Left ventricle myocardium inferior (tissue), 1 donor: Measurements from ENCODE around the gene GLT8D2. TPM values are rescaled to one million over a fixed set of nuclear protein-coding genes. Genes with fewer than 3 reads are reported as not detected.

Experiments
- DNase-seq: peaks from one replicate; pipeline ENCODE4 v3.0.0-alpha.2; 2020
- H3K27ac ChIP-seq: fragments of 200-600 bp; replicated peaks from 2 replicates; pipeline ENCODE4 v1.8.0; 2021
- H3K27me3 ChIP-seq: fragments of 200-600 bp; 2 replicates; pipeline ENCODE4 v1.8.0; 2021; ENCODE audit warnings: low read depth
- H3K36me3 ChIP-seq: fragments of 200-600 bp; 2 replicates; pipeline ENCODE4 v1.8.0; 2021
- H3K4me1 ChIP-seq: fragments of 200-600 bp; 2 replicates; pipeline ENCODE4 v1.8.0; 2021
- H3K4me3 ChIP-seq: fragments of 200-600 bp; 2 replicates; pipeline ENCODE4 v1.8.0; 2021; ENCODE audit warnings: mild to moderate bottlenecking, moderate library complexity
- H3K9me3 ChIP-seq: fragments of 200-600 bp; replicated peaks from 2 replicates; pipeline ENCODE4 v1.8.0; 2021
- intact Hi-C: fragments of 100-400 bp; cut with micrococcal nuclease; formaldehyde crosslinking; loops from one replicate; pipeline ENCODE4 v1.11.0; 2022
- total RNA-seq: library from RNA; stranded (reverse); fragmentation: NEBNext Ultra II Directional; extraction: Animal tissue kit (Norgen Biotek cat#: 25700); gene quantifications from one replicate; pipeline ENCODE4 v1.2.1, GENCODE V29; 2021
- TF ChIP-seq, protein P1 (sequence below): fragments of 200-600 bp; IDR thresholded peaks from 2 replicates; pipeline ENCODE4 v1.8.0; 2021; ENCODE audit warnings: antibody characterized with exemption, mild to moderate bottlenecking, borderline replicate concordance
- donor health status: DM: no; HTN: yes; CAD: no; lungs with severe emphysema.

The GLT8D2 gene
- total RNA-seq, 1 donor from 2014 or later: 11.7 TPM

DNA sequence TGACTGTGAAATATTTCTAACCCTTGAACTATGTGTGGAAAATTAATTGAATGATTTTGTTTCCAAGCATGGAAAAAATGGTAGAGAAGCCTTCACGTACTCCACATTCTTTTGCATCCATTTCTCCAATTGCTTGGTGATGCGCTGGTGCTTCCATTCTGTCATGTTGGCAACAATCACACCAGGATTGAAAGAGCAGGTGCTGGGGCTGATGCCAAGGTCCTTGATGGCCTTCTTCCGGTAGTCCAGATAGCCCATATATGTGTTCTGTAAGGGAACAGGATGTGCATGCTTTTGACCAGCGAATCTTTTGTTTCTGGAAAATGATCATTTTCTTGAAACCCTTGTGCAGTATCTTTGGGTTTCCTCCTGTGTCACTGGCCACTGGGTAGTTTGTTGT, 55.8 kb downstream of the GLT8D2 start:
- Histone ChIP-seq H3K4me1 (peaks cover 14% of the 10 kb centered on the region), H3K9me3 (no peaks in the 10 kb centered on the region), H3K27ac (no peak overlapping the region), H3K4me3 (no peak overlapping the region), H3K36me3 (peaks cover 12% of the 10 kb centered on the region), H3K27me3 (no peaks in the 10 kb centered on the region)
- TF ChIP-seq, protein P1, sequence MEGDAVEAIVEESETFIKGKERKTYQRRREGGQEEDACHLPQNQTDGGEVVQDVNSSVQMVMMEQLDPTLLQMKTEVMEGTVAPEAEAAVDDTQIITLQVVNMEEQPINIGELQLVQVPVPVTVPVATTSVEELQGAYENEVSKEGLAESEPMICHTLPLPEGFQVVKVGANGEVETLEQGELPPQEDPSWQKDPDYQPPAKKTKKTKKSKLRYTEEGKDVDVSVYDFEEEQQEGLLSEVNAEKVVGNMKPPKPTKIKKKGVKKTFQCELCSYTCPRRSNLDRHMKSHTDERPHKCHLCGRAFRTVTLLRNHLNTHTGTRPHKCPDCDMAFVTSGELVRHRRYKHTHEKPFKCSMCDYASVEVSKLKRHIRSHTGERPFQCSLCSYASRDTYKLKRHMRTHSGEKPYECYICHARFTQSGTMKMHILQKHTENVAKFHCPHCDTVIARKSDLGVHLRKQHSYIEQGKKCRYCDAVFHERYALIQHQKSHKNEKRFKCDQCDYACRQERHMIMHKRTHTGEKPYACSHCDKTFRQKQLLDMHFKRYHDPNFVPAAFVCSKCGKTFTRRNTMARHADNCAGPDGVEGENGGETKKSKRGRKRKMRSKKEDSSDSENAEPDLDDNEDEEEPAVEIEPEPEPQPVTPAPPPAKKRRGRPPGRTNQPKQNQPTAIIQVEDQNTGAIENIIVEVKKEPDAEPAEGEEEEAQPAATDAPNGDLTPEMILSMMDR: no peak
- intact Hi-C loops: no loop called here
- no peak for DNase-seq

DNA sequence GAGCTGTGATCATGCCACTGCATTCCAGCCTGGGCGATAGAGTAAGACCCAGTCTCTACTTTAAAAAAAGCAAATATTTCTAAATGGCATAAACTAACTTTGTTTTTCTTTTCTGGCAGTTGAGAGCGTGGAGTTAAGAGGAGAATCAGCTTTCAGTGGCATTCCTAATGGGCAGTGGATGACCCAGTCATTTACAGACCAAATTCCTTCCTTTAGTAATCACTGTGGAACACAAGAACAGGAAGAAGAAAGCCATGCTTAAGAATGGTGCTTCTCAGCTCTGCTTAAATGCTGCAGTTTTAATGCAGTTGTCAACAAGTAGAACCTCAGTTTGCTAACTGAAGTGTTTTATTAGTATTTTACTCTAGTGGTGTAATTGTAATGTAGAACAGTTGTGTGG, 63.2 kb downstream of the GLT8D2 start:
- Histone ChIP-seq H3K27ac (no peak overlapping the region), H3K9me3 (no peaks in the 10 kb centered on the region), H3K27me3 (no peaks in the 10 kb centered on the region), H3K36me3 (peaks cover 73% of the 10 kb centered on the region), H3K4me3 (no peak overlapping the region), H3K4me1 (no peaks in the 10 kb centered on the region)
- TF ChIP-seq, protein P1: no peak
- intact Hi-C loops: no loop called here
- DNase-seq: no peak

DNA sequence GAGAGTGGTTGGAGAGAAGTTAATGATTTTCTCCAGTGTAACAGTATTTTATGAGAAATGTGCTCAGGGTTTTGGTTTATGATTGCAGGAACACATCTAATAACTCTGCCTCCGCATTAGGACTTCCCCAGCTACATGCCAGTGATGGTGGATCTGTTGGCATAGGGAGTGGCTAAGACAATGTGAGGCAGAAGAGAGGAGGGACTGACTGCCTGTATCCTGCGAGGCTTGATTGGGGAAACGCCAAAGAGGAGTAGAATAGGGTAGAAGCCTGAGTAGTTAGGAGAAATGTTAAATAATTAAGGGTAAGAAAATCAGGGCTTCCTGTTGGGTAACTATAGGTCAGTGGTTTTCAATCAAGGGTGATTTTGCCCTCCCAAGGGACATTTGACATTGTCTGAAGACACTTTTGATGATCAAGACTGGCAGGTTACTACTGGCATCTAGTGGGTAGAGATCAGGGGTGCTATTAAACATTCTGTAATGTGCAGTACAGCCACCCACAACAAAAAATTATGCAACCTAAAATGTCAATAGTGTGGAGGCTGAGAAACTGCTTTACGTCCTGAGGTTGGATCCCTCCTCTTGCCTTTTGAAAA, 71.5 kb downstream of the GLT8D2 start:
- TF ChIP-seq, protein P1: no peak
- H3K9me3 ChIP-seq: no peaks in the 10 kb centered on the region
- intact Hi-C loops: no loop called here
- peaks cover 18% of the 10 kb centered on the region for H3K4me1 ChIP-seq
- no peak overlapping the region for H3K27ac ChIP-seq
- peaks cover 68% of the 10 kb centered on the region for H3K36me3 ChIP-seq
- H3K4me3 ChIP-seq: no peak overlapping the region
- DNase-seq: no peak
- H3K27me3 ChIP-seq: no peaks in the 10 kb centered on the region

DNA sequence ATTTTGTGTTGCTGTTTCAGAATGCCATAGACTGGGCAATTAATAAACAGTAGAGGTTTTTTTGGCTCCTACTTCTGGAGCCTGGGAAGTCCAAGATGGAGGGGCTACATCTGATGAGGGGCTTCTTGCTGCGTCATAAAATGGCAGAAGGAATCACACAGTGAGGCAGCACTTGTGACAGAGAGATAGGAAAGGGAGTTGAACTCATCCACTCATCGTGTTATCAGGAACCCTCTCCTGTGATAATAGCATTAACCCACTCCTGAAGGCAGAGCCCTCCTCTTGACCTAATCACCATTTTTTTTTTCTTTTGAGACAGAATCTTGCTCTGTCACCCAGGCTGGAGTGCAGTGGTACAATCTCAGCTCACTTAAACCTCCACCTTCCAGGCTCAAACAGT, 74.6 kb downstream of the GLT8D2 start:
- no peak overlapping the region for H3K27ac ChIP-seq
- peaks cover 42% of the 10 kb centered on the region for H3K36me3 ChIP-seq
- no peaks in the 10 kb centered on the region for H3K9me3 ChIP-seq
- TF ChIP-seq, protein P1: no peak
- peaks cover 40% of the 10 kb centered on the region for H3K4me1 ChIP-seq
- no peak for DNase-seq
- H3K27me3 ChIP-seq: no peaks in the 10 kb centered on the region
- intact Hi-C loops: no loop called here
- H3K4me3 ChIP-seq: no peak overlapping the region

DNA sequence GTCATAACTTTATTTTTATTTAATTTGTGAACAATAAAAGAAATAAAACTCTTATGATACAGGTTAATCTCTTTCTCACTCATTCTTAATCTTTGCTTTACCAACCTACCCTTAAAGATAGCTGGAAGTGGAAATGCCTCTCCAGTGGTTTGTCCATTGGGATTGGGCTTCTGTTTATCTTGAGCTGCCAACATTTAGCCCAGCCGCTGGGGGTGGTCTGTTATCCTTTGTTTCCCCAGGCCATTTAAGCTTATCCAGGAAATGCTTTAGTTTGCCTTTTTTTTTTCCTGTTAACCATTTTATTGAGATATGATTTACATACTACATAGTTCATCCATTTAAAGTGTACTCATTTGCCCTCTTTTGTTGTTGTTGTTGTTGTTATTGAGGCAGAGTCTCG, 76.1 kb downstream of the GLT8D2 start:
- intact Hi-C loops: no loop called here
- peaks cover 54% of the 10 kb centered on the region for H3K4me1 ChIP-seq
- no peaks in the 10 kb centered on the region for H3K9me3 ChIP-seq
- H3K27ac ChIP-seq: no peak overlapping the region
- H3K4me3 ChIP-seq: no peak overlapping the region
- no peaks in the 10 kb centered on the region for H3K27me3 ChIP-seq
- no peak for DNase-seq
- TF ChIP-seq, protein P1: no peak
- H3K36me3 ChIP-seq: peaks cover 27% of the 10 kb centered on the region
